Caco-2 (cell line): ENCODE measurements around the gene DYDC1. TPM values are rescaled to one million over a fixed set of nuclear protein-coding genes. Genes with fewer than 3 reads are reported as not detected.

Experiments
- BruUV-seq: library from RNA; stranded (reverse); fragments of 400-500 nt; replicated peaks from 2 replicates; lab custom pipeline; 2021; lab: Mats Ljungman, UMichigan
- CTCF ChIA-PET: fragments of 300-600 bp; sonication (Branson Sonifier 250); formaldehyde crosslinking; loops from one replicate; lab custom pipeline; 2022; ENCODE audit warnings: antibody characterized with exemption; lab: Charles Lee
- POLR2A ChIA-PET: fragments of 300-600 bp; sonication (Branson Sonifier 250); formaldehyde crosslinking; loops from one replicate; lab custom pipeline; 2022; ENCODE audit warnings: antibody characterized with exemption; lab: Charles Lee
- DNase-seq, 2 experiments: peaks; one replicate each; pipeline versions ENCODE4 v3.0.0 to v3.0.0-alpha.2; 2020 to 2022
- H3K27me3 ChIP-seq: replicated peaks from 2 replicates; pipeline ENCODE4 v1.6.0; 2011; ENCODE audit warnings: low read length; ENCODE audit not compliant: control insufficient read depth, insufficient read depth
- H3K36me3 ChIP-seq: 2 replicates; pipeline ENCODE4 v1.5.1; 2011; ENCODE audit warnings: low read length; ENCODE audit not compliant: control insufficient read depth, insufficient read depth
- H3K4me1 ChIP-seq: fragments of 250-450 bp; sonication (Bioruptor Pico); 2 replicates; pipeline ENCODE4 v1.5.1; 2020; ENCODE audit warnings: mild to moderate bottlenecking
- H3K4me3 ChIP-seq: 2 replicates; pipeline ENCODE4 v1.5.1; 2011; ENCODE audit warnings: low read depth, mild to moderate bottlenecking, control low read depth, low read length
- H3K9me3 ChIP-seq: fragments of 250-450 bp; sonication (Bioruptor Pico); 2 replicates; pipeline ENCODE4 v1.5.1; 2020; ENCODE audit warnings: mild to moderate bottlenecking, moderate library complexity
- H3K27ac Mint-ChIP-seq: one replicate; pipeline ENCODE4 v1.8.0; 2022; ENCODE audit warnings: mixed read lengths; ENCODE audit not compliant: unreplicated experiment
- H3K27me3 Mint-ChIP-seq: one replicate; pipeline ENCODE4 v1.8.0; 2022; ENCODE audit warnings: mixed read lengths; ENCODE audit not compliant: insufficient read depth, unreplicated experiment
- H3K36me3 Mint-ChIP-seq: one replicate; pipeline ENCODE4 v1.8.0; 2022; ENCODE audit warnings: mild to moderate bottlenecking, mixed read lengths; ENCODE audit not compliant: insufficient read depth, unreplicated experiment
- H3K4me1 Mint-ChIP-seq: one replicate; pipeline ENCODE4 v1.8.0; 2022; ENCODE audit warnings: low read depth, mixed read lengths; ENCODE audit not compliant: unreplicated experiment
- H3K4me3 Mint-ChIP-seq: one replicate; pipeline ENCODE4 v1.8.0; 2022; ENCODE audit warnings: mild to moderate bottlenecking, moderate library complexity, mixed read lengths; ENCODE audit not compliant: unreplicated experiment
- H3K9me3 Mint-ChIP-seq: one replicate; pipeline ENCODE4 v1.8.0; 2022; ENCODE audit warnings: mixed read lengths; ENCODE audit not compliant: unreplicated experiment
- CTCF ChIP-seq, 2 experiments: fragments of 200-600 bp in 1 of 2; IDR thresholded peaks; 1 replicate in 1 of 2; 2 replicates in 1 of 2; pipeline versions ENCODE4 v1.5.1 to v1.8.0; 2011 to 2022; ENCODE audit warnings: antibody characterized with exemption in 1 of 2, control low read depth in 1 of 2, inconsistent platforms in 1 of 2, low read depth in 1 of 2, low read length in 1 of 2, mild to moderate bottlenecking in 1 of 2, moderate library complexity in 1 of 2; ENCODE audit not compliant: insufficient read depth in 1 of 2, severe bottlenecking in 1 of 2, unreplicated experiment in 1 of 2
- intact Hi-C: fragments of 100-400 bp; cut with micrococcal nuclease; formaldehyde crosslinking; loops from one replicate; pipeline ENCODE4 v1.10.0; 2022; ENCODE audit not compliant: unreplicated experiment
- total RNA-seq: library from RNA; stranded (reverse); gene quantifications from 2 replicates; pipeline ENCODE4 v1.2.3, GENCODE V29; 2022

The DYDC1 gene
- total RNA-seq, 1 experiment from 2014 or later = not detected

DNA sequence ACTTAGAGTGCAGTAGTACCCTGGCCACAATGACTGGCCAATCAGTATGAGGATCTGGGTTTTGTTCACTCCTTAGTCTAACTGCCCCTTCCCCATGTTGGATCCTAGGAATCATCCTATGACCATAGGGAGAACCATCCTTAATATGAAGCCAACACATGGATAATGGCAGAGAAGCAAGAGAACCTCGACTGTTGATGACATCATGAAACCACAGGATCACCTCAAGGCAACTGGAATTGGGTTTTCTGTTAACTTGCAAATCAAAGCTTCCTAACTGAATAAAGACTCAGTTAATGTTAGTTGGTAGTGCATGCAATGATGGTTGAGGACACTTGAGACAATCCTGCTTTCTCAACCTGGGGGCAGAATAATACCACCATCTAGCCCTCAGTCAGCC, 48.5 kb upstream of the DYDC1 start:
- intact Hi-C loops = no loop called here
- Histone ChIP-seq H3K4me3 (no peak overlapping the region), H3K27me3 (no peaks in the 10 kb centered on the region), H3K4me1 (peaks cover 19% of the 10 kb centered on the region; the same call in 1 of the 2 replicates), H3K9me3 (no peaks in the 10 kb centered on the region), H3K36me3 (no peaks in the 10 kb centered on the region)
- no TSS peak for BruUV-seq
- TF ChIP-seq CTCF (IDR thresholded peaks at IDR 0.05; ENCODE audit: insufficient read depth in 1 of 2, low read depth in 1 of 2, low read length in 1 of 2, severe bottlenecking in 1 of 2, unreplicated experiment in 1 of 2) = no peak
- H3K36me3 Mint-ChIP-seq = peaks cover 10% of the 10 kb centered on the region
- no peak overlapping the region for H3K4me3 Mint-ChIP-seq
- ChIA-PET CTCF (no interaction called here), POLR2A (no interaction called here)
- no peaks in the 10 kb centered on the region for H3K9me3 Mint-ChIP-seq
- no peaks in the 10 kb centered on the region for H3K27me3 Mint-ChIP-seq
- peaks cover 7% of the 10 kb centered on the region for H3K4me1 Mint-ChIP-seq
- no peak overlapping the region for H3K27ac Mint-ChIP-seq
- no peak for DNase-seq

- Histone ChIP-seq H3K4me1 (no peaks in the 10 kb centered on the region), H3K4me3 (no peak overlapping the region), H3K9me3 (no peaks in the 10 kb centered on the region), H3K27me3 (no peaks in the 10 kb centered on the region), H3K36me3 (no peaks in the 10 kb centered on the region)
- Mint-ChIP-seq H3K9me3 (no peaks in the 10 kb centered on the region), H3K27ac (no peak overlapping the region), H3K36me3 (no peaks in the 10 kb centered on the region), H3K27me3 (no peaks in the 10 kb centered on the region), H3K4me3 (no peak overlapping the region), H3K4me1 (no peaks in the 10 kb centered on the region)
- DNase-seq = no peak
- ChIA-PET CTCF (no interaction called here), POLR2A (no interaction called here)
- intact Hi-C loops = no loop called here
- no peak for TF ChIP-seq CTCF (IDR thresholded peaks at IDR 0.05; ENCODE audit: insufficient read depth in 1 of 2, low read depth in 1 of 2, low read length in 1 of 2, severe bottlenecking in 1 of 2, unreplicated experiment in 1 of 2)
- no TSS peak for BruUV-seq
Measured at GRCh38 chr10:80400136-80400804, 43.7 kb upstream of the DYDC1 start.

DNA sequence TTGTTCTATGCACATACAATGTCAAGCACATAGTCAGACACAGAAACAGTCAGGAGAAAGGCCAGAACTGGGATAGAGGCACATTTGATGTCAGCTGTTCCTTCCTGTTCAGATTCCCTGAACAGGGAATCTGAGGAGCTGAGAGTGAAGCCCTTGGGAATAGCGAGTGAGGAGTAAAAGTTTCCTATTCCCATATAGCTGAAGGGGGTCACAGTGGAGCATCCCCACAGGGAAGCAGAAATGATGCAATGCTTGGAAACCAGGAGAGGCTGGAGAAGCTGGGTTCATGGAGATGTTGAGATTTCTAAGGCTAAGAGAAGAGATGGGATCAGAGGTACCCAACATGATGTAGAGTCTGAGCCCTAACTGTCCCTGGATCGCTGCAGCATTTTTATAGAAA, 40.5 kb upstream of the DYDC1 start:
- Histone ChIP-seq H3K4me3 (no peak overlapping the region), H3K27me3 (no peaks in the 10 kb centered on the region), H3K9me3 (no peaks in the 10 kb centered on the region), H3K36me3 (no peaks in the 10 kb centered on the region), H3K4me1 (no peaks in the 10 kb centered on the region)
- ChIA-PET POLR2A (no interaction called here), CTCF (no interaction called here)
- BruUV-seq = no TSS peak
- H3K4me1 Mint-ChIP-seq = no peaks in the 10 kb centered on the region
- H3K27me3 Mint-ChIP-seq = no peaks in the 10 kb centered on the region
- H3K9me3 Mint-ChIP-seq = no peaks in the 10 kb centered on the region
- H3K4me3 Mint-ChIP-seq = no peak overlapping the region
- H3K36me3 Mint-ChIP-seq = no peaks in the 10 kb centered on the region
- DNase-seq = no peak
- no peak for TF ChIP-seq CTCF (IDR thresholded peaks at IDR 0.05; ENCODE audit: insufficient read depth in 1 of 2, low read depth in 1 of 2, low read length in 1 of 2, severe bottlenecking in 1 of 2, unreplicated experiment in 1 of 2)
- no peak overlapping the region for H3K27ac Mint-ChIP-seq
- intact Hi-C loops = no loop called here
